Measurements from ENCODE around the gene C2CD4B.

DNA sequence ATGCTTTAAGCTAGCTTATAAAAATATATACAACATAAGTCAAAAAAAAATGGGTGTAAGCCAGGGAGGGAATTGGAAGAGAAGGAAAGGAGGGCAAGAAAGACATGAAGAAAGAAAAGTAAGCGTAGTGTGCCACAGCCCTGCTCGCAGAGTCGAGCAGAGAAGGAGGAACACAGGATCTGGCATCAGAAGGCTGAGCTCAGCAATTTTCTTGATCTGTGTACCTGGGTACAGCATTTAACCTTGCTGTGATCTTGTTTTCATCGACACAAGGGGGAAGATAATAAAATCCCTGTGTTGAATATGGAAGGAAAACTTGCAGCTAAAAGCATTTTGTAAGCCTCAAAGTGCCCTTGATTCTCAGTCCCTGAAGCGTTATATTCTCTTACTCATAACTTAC, 23.7 kb upstream of the C2CD4B start:
- TF ChIP-seq, protein P1, sequence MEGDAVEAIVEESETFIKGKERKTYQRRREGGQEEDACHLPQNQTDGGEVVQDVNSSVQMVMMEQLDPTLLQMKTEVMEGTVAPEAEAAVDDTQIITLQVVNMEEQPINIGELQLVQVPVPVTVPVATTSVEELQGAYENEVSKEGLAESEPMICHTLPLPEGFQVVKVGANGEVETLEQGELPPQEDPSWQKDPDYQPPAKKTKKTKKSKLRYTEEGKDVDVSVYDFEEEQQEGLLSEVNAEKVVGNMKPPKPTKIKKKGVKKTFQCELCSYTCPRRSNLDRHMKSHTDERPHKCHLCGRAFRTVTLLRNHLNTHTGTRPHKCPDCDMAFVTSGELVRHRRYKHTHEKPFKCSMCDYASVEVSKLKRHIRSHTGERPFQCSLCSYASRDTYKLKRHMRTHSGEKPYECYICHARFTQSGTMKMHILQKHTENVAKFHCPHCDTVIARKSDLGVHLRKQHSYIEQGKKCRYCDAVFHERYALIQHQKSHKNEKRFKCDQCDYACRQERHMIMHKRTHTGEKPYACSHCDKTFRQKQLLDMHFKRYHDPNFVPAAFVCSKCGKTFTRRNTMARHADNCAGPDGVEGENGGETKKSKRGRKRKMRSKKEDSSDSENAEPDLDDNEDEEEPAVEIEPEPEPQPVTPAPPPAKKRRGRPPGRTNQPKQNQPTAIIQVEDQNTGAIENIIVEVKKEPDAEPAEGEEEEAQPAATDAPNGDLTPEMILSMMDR (IDR thresholded peaks at IDR 0.05) = no peak
- TF ChIP-seq EZH2 (IDR thresholded peaks at IDR 0.05; ENCODE audit: borderline replicate concordance, insufficient read depth, low read depth, low read length, poor library complexity, severe bottlenecking) = no peak
